Measurements from ENCODE around the gene STAT3.
"Not testable (repeated sequence)": the region's sequence is repeated elsewhere in the genome, so short reads cannot be mapped to it uniquely, and the experiment has no call there.

STAT3 gene

DNA sequence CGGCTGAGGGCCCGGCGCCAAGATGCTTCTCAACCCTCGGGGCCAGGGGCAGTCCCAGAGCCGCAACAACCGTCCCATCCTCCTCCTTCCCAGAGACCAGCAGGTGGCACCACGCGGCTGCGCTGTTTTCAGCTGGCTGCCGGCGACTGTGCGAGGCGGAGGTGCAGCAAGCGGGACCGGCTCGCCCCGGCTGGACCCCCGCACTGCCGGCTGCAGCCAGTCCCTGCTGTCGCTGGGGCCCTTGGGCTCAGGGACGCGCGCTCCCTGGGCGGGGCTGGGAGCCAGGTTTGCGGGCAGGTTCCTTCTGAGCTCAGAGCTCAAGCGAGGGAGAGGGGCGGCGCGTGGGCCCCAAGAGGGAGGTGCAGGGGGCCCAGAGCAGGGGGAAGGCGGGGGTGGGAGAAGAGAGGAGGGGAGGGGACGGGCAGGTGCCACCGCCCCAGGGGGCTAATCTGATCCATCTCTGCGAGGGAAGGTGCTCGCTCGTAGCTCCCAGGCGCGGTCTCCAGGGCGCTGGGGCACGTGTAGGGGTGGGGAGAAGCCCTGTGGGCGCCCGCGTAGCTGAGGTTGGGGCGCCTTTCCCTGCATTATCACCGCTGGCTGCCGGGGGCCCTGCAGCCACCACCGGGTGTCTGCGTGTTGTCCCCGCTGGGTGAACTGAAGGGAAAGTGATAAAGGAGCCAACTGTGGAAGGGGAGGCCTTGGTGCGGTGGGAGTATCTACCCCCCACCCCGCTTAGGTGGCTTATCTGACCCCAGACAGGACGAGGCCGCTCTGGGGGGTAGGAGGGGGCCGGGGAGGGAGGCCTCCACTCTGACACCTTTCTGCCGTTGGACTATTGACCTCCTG lies 75.7 kb downstream of the STAT3 start:
- peak; percentile 85 for DNase-seq

DNA sequence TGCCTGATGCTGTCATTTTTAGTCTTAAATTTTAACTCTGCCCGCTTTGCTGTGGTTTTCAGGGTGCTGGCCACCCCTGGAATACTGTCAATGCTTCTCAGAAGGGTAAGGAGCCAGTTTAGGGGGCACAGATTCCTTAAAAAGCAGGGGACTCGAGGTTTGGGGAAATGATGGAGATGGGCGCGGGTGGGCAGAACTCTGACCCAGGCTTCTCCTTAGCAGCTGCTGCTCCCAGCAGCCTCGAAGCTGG lies 76.3 kb downstream of the STAT3 start:
- no peak for DNase-seq

DNA sequence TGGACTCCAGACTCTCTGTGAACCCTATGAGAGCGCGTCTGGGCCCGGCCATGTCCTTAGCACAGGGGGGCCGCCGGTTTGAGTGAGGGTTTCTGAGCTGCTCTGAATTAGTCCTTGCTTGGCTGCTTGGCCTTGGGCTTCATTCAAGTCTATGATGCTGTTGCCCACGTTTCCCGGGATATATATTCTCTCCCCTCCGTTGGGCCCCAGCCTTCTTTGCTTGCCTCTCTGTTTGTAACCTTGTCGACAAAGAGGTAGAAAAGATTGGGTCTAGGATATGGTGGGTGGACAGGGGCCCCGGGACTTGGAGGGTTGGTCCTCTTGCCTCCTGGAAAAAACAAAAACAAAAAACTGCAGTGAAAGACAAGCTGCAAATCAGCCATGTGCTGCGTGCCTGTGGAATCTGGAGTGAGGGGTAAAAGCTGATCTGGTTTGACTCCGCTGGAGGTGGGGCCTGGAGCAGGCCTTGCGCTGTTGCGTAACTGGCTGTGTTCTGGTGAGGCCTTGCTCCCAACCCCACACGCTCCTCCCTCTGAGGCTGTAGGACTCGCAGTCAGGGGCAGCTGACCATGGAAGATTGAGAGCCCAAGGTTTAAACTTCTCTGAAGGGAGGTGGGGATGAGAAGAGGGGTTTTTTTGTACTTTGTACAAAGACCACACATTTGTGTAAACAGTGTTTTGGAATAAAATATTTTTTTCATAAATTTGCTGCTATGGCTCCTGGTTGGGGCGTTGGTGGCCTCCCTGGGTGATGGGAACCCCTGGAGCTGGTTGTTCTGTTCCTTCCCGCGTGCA lies 76.8 kb downstream of the STAT3 start:
- no peak for DNase-seq

DNA sequence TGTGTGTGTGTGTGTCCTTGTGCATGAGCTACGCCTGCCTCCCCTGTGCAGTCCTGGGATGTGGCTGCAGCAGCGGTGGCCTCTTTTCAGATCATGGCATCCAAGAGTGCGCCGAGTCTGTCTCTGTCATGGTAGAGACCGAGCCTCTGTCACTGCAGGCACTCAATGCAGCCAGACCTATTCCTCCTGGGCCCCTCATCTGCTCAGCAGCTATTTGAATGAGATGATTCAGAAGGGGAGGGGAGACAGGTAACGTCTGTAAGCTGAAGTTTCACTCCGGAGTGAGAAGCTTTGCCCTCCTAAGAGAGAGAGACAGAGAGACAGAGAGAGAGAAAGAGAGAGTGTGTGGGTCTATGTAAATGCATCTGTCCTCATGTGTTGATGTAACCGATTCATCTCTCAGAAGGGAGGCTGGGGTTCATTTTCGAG lies 77.4 kb downstream of the STAT3 start:
- no peak for DNase-seq

DNA sequence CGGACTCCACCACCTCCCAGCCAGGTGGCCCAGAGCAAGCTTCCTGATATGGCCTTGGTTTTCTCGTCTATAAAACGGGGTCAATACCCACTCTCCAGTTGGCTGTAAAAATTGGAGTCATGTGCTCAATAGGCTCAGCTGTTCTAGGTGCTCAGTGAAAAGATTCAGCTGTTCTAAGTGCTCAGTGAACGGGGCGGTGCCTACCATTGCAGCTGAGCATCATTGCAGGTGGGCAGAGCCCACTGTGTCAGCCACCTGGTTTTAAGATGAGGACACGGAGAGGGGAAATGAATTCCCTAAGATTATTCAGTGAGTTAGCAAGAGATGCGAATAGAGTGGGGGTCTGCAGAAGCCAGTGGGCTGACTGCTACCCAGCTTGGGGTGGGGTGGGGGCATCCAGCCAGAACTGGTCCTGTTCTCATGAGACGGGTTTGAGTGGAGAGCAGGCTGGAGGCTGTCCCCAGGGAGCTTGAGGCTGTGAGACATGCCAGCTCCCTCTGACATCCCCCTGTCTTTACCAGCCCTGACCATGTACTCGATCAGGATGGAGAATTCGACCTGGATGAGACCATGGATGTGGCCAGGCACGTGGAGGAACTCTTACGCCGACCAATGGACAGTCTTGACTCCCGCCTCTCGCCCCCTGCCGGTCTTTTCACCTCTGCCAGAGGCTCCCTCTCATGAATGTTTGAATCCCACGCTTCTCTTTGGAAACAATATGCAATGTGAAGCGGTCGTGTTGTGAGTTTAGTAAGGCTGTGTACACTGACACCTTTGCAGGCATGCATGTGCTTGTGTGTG lies 78.1 kb downstream of the STAT3 start:
- no peak for DNase-seq

DNA sequence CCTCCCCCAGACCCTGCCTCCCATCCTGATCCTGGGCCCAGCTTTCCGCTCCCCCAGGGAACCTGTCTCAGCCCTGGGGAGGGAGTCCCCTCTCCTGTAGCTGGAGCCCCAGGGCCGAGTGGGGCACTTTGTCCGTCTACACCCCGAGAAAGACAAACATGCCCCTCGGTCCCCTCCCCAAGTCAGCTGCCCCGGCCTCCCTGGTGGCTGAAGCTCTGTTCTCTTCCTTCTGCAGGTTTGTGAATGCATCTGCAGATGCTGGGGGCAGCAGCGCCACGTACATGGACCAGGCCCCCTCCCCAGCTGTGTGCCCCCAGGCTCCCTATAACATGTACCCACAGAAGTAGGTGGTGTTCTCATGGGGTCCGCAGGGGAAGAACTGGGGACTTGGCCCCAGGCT lies 79.1 kb downstream of the STAT3 start:
- no peak for DNase-seq

DNA sequence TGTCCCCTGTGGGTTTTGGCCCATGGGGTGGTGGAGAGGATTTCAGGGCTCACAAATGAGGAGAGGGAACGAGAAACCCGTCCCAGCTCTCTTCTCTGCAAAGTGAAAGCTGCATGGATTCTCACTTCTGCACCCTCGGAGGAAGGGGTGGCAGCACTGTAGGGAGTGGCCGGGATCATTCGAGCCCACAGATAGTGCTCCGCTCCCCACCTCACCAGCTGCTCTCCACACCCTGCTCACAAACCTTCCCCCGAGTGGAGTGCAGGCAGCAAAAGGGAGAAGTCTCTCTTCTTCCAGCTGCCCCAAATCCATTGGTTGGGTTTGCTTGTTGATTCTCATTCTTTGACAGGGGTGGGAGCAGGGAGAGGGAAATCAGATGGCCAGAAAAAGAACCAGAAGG lies 79.8 kb downstream of the STAT3 start:
- DNase-seq: no peak

DNA sequence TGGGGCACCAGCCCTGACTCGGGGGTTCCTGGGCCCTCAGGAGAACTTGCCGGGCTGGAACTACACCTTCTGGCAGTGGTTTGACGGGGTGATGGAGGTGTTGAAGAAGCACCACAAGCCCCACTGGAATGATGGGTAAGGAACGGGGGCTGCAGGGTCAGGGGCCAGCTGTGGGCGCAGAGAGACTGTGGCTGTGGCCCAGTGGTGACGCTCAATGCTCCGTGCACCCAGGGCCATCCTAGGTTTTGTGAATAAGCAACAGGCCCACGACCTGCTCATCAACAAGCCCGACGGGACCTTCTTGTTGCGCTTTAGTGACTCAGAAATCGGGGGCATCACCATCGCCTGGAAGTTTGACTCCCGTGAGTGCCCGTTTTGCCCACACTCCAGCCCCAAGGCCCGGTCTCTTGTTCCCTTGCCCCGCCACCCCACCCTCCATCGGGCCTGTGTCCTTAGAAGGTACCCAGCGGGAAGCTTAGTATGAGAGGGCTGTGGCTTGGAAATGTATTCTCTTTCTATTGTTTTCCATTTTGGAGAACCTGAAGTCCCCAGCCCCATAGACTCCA lies 80.8 kb downstream of the STAT3 start:
- no peak for DNase-seq

DNA sequence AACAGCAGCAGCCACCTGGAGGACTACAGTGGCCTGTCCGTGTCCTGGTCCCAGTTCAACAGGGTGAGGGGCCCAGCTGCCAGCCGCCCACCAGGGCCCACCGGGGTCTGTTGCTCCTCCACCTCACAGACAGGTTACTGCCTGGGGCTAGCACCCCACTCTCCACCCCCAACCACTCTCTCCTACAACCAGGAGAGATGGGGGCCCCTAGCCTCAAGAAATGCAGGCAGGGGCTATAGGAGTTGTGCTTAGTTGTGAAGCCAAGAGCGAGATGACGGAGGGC lies 81.9 kb downstream of the STAT3 start:
- no peak for DNase-seq

DNA sequence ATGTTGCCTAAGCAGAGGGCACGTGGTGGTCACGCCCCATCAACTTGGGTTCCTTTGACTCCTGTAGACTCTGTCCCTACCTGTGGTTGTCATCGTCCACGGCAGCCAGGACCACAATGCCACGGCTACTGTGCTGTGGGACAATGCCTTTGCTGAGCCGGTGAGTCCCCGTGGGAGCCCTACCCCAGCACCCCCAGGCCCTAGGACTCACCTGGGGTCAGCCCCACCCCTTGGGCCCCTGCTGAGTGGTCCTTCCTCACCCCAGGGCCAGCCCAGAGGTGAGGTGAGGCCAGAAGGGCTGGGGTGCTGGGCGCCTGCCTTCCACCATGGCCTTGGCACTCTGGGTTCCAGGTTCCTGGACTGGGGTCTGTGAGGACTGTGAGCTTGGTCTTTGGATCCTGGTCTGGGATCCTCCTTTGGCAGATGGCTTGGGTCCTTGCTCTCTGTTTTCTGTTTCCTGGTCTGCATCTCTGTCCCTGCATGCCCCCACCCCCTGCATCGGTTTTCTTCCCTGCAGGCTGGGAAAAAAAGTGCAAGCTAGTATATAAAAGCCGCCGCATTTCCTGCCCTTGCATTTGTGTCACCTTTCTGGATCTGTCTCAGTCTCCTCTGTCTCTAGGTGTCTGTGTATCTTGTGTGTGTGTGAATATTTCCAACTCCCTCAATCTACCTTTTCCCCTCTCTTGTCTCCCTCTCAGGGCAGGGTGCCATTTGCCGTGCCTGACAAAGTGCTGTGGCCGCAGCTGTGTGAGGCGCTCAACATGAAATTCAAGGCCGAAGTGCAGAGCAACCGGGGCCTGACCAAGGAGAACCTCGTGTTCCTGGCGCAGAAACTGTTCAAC lies 82.5 kb downstream of the STAT3 start:
- DNase-seq: no peak

DNA sequence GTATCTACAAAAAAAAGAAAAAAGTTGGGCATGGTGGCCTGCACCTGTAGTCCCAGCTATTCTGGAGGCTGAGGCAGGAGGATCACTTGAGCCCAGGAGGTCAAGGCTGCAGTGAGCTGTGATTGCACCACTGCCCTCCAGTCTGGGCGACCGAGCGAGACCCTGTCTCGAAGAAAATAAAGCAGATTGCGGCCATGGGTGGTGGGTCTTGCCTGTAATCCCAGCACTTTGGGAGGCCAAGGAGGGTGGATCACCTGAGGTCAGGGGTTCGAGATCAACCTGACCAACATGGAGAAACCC lies 83.3 kb downstream of the STAT3 start:
- not testable (repeated sequence) for DNase-seq

DNA sequence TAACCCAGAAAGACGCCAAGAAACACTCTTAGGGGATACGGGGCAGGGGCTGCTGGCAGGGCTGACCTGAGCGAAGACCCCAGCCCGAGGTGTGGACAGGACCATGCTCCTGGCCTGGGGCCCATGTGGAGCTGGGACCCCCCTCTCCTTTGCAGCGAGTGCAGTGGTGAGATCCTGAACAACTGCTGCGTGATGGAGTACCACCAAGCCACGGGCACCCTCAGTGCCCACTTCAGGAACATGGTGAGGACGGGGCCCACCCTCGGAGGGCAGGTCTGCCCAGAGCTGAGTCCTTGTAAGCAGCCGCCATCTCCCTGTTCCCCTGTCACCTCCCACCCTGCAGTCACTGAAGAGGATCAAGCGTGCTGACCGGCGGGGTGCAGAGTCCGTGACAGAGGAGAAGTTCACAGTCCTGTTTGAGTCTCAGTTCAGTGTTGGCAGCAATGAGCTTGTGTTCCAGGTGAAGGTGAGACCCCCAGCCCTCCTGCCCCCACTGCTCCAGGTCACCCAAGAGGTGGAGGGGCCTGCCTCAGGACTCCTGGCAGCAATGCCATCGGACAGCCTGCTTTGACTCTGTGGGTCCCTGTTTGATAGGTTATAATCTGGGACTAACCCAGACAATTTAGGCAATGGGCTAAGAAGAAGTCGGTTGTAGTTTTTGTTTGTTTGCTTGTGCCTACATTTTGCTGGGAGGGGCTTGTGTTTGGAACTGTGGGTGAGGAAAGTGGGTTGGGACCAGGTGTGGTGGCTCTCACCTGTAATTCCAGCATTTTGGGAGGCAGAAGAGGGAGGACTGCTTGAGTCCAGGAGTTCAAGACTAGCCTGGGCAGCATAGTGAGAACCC lies 83.8 kb downstream of the STAT3 start:
- no peak for DNase-seq

DNA sequence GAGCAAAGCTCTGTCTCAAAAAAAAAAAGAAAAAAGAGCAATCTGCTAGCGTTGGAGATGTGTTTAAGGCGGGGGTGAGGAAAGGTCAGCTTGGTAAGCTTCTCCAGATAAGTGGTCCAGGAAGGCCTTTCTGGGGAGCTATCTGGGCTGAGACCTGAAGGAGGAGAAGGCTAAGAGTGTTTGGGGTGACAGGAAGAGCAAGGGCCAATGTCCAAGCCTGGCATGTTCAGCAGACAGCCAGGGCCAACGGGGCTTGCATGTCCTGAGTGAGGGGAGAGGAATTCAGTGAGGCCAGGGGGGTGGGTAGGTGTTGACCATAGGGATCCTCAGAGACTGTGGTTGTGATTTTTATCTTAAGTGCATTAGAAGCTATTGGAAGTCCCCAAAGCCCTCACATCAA lies 84.5 kb downstream of the STAT3 start:
- no peak for DNase-seq

DNA sequence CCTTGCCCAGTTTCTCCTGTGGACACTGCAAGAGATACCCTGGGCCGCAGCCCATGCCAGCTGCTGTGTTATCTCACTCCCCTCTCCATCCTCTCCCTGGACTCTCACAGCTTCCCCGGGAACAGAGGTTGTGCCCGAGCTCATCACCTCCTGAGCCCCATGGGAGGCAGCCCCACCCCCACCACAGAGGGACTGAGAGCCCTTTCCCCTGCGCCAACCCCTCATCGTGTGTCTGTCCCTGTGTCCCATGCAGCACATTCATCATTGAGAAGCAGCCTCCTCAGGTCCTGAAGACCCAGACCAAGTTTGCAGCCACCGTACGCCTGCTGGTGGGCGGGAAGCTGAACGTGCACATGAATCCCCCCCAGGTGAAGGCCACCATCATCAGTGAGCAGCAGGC lies 87.2 kb downstream of the STAT3 start:
- DNase-seq: no peak

DNA sequence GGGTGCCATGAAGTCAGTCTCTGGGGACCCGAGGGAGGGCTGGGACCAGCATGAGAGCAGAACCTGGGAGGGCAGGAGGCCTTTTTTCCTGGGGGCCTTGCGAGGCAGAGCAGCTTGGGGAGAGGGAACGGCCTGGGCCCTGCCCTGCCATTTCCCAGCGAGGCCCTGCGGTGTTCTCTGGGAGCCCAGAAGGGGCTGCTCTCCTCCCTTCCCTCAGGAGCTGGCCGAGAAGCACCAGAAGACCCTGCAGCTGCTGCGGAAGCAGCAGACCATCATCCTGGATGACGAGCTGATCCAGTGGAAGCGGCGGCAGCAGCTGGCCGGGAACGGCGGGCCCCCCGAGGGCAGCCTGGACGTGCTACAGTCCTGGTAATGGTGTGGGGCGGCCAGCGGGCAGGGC lies 88.3 kb downstream of the STAT3 start:
- DNase-seq: not testable (repeated sequence)

DNA sequence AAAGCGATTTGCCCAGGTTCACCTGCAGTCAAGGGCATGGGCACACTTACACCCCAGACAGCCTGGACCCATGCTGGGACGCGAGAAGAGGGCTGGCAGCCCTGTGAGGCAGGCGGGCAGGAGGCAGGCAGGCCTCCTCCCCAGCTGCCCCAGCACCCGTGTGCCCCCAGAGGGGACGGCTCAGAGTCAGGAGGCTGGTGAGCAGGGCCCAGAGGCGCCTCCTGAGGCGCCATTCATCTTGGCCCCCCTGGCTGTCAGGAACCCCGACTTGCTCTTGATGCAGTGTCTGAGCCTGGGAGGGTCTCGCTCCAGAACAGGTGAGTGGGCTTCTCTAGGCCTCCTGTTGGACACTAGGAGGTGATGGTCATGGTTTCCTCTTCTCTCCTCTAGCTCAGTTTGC lies 88.9 kb downstream of the STAT3 start:
- not testable (repeated sequence) for DNase-seq

DNA sequence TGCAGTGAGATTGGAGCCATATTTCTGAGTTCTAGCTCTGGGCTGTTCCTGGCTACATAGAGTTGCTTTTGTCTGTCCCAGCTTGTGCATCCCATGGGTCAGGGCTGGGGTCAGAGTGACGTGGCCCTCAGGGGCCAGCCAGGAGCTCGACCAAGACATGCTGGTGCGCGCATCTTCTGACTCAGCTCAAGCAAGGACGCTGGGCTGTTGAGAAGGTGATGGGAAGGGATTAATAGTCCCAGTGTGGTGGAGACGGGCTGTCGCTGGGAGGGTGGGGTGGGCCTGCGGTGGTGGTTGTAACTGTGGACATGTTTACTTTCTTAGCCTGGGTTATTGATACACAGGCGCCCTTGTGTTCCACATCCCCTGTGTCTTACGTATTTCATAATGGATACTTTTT lies 90.5 kb downstream of the STAT3 start:
- not testable (repeated sequence) for DNase-seq

DNA sequence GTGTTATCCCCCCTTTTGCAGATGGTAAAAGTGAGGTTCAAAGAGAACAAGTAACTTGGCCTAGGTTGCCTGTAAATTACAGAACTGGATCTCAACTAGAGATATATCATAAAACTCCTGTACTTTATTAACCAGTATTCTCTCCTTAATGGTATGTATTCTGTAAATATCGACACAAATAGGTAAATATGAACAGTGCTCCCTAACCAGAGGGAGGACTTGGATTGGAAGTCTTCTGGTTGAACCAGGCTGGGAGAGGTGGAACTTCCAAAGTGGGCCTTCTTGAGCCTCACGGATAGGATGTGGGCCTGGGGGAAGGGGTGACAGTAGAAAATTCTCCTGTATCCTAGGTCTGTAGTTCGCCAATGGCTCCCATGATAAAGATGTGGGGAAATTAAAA lies 92.2 kb downstream of the STAT3 start:
- DNase-seq: no peak

DNA sequence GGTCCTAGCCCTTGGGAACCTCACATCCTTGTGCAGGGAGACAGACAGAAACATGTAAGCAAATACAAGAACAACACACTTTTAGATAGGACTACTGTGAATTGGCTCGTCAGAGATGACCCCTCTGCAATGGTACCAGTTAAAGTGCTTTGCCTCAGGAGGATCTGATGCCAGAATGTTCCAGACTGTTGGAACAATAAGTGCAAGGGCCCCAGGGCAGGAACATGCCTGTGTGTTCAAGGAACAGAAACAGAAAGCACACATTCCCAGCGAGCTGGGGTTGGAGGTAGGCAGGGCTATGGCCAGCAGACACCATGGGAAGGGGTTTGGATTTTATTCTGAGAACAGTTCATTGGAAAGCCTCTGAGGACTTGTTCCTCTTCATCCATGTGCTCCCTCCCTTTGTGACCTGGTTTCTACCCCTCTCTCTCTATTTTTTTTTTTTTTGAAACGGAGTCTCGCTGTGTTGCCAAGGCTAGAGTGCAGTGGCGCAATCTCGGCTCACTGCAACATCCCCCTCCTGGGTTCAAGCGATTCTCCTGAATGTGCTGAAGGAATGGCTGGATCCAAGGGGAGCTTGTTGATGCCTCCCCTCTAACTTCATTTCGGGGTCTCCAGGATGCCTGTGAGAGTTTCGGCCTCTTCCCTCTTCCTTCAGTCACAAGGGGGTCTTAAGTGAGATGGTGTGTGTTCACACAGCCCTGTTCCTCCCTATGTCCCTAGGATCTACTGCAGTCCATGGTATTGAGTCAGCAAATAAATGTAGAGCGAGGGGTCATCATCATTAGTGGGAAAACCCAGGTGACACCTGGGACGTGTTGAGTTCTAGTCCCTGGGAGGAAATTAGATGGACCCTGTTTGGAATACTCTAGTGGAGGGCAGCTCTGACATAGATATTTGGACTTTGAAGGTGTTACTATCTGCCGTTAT lies 93.5 kb downstream of the STAT3 start:
- no peak for DNase-seq

DNA sequence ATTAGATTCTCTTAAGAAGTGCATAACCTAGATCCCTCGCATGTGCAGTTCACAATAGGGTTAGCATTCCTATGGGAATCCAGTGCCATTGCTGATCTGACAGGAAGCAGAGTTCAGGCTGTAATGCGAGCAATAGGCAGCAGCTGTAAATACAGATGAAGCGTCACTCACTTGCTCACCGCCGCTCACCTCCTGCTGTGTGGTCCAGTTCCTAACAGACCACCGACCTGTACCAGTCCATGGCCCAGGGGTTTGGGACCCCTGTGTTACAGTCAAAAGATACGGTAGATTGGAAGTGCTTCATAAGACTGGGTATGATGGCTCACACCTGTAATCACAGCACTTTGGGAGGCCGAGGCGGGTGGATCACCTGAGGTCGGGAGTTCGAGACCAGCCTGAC lies 97.1 kb downstream of the STAT3 start:
- no peak for DNase-seq

DNA sequence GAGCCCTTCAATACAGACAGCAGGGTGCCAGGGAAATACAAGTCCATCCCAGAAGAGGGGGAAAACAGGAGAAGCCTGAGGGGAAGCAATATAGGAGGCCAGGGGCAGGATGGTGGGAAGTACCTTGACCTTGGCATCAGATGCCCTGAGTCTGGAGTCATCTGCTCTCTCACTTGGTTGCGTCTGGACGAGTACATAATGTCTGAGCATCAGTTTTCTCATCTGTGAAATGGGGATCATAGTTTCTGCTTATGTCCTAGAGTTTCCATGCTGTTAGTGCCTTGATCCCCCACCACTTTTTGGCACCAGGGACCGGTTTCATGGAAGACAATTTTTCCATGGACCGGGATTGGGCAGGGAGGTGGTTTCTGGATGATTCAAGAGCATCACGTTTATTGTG lies 97.7 kb downstream of the STAT3 start:
- no peak for DNase-seq
